ENCODE data around the gene TTC28. TPM values are rescaled to one million over a fixed set of nuclear protein-coding genes. Genes with fewer than 3 reads are reported as not detected.
"Not testable (repeated sequence)": the region's sequence is repeated elsewhere in the genome, so short reads cannot be mapped to it uniquely, and the experiment has no call there.

The TTC28 gene
- total and polyA plus RNA-seq, 2 donors, result 2.0 to 5.5 TPM

GRCh38 chr22:28500006-28500405, 179.6 kb downstream of the TTC28 start:
- WGBS, result 21% methylated on average over 1 of the region's 1 CpG
- H3K27me3 ChIP-seq (ENCODE audit: control insufficient read depth in 2 of 2, insufficient read depth in 1 of 2, low read length in 1 of 2), result no peaks in the 10 kb centered on the region
- H3K27ac ChIP-seq (ENCODE audit: low read depth in 1 of 2, low read length in 1 of 2), result no peak overlapping the region
- H3K4me3 ChIP-seq (ENCODE audit: low read length in 2 of 2), result no peak overlapping the region
- no peaks in the 10 kb centered on the region for H3K9me3 ChIP-seq (ENCODE audit: control insufficient read depth in 2 of 2, insufficient read depth in 1 of 2, low read length in 1 of 2)
- no peaks in the 10 kb centered on the region for H3K4me1 ChIP-seq (ENCODE audit: control insufficient read depth in 2 of 2, insufficient read depth in 2 of 2, low read length in 2 of 2)
- no peaks in the 10 kb centered on the region for H3K36me3 ChIP-seq (ENCODE audit: control insufficient read depth in 2 of 2, insufficient read depth in 2 of 2, low read length in 1 of 2)
- no peak for DNase-seq (ENCODE audit: low read depth in 6 of 9, low spot score in 9 of 9)

GRCh38 chr22:28498044-28498443, 181.6 kb downstream of the TTC28 start:
- Histone ChIP-seq H3K4me3 (ENCODE audit: low read length in 2 of 2) (no peak overlapping the region), H3K27me3 (ENCODE audit: control insufficient read depth in 2 of 2, insufficient read depth in 1 of 2, low read length in 1 of 2) (no peaks in the 10 kb centered on the region), H3K27ac (ENCODE audit: low read depth in 1 of 2, low read length in 1 of 2) (no peak overlapping the region), H3K9me3 (ENCODE audit: control insufficient read depth in 2 of 2, insufficient read depth in 1 of 2, low read length in 1 of 2) (no peaks in the 10 kb centered on the region), H3K4me1 (ENCODE audit: control insufficient read depth in 2 of 2, insufficient read depth in 2 of 2, low read length in 2 of 2) (no peaks in the 10 kb centered on the region), H3K36me3 (ENCODE audit: control insufficient read depth in 2 of 2, insufficient read depth in 2 of 2, low read length in 1 of 2) (no peaks in the 10 kb centered on the region)
- 77% methylated on average over 4 of the region's 4 CpGs for WGBS
- DNase-seq (ENCODE audit: low read depth in 6 of 9, low spot score in 9 of 9), result no peak

GRCh38 chr22:28497188-28497587, 182.5 kb downstream of the TTC28 start:
- no peak overlapping the region for H3K27ac ChIP-seq (ENCODE audit: low read depth in 1 of 2, low read length in 1 of 2)
- H3K4me1 ChIP-seq (ENCODE audit: control insufficient read depth in 2 of 2, insufficient read depth in 2 of 2, low read length in 2 of 2), result no peaks in the 10 kb centered on the region
- WGBS, result 97% methylated on average over 2 of the region's 2 CpGs
- H3K9me3 ChIP-seq (ENCODE audit: control insufficient read depth in 2 of 2, insufficient read depth in 1 of 2, low read length in 1 of 2), result no peaks in the 10 kb centered on the region
- H3K36me3 ChIP-seq (ENCODE audit: control insufficient read depth in 2 of 2, insufficient read depth in 2 of 2, low read length in 1 of 2), result no peaks in the 10 kb centered on the region
- H3K27me3 ChIP-seq (ENCODE audit: control insufficient read depth in 2 of 2, insufficient read depth in 1 of 2, low read length in 1 of 2), result no peaks in the 10 kb centered on the region
- DNase-seq (ENCODE audit: low read depth in 6 of 9, low spot score in 9 of 9), result no peak
- H3K4me3 ChIP-seq (ENCODE audit: low read length in 2 of 2), result no peak overlapping the region

DNA sequence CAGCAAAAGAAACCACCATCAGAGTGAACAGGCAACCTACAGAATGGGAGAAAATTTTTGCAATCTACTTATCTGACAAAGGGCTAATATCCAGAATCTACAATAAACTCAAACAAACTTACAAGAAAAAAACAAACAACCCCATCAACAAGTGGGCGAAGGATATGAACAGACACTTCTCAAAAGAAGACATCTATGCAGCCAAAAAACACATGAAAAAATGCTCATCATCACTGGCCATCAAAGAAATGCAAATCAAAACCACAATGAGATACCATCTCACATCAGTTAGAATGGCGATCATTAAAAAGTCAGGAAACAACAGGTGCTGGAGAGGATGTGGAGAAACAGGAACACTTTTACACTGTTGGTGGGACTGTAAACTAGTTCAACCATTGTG, 188.4 kb downstream of the TTC28 start:
- not testable (repeated sequence) for H3K9me3 ChIP-seq (ENCODE audit: control insufficient read depth in 2 of 2, insufficient read depth in 1 of 2, low read length in 1 of 2); H3K4me1 ChIP-seq (ENCODE audit: control insufficient read depth in 2 of 2, insufficient read depth in 2 of 2, low read length in 2 of 2); H3K27me3 ChIP-seq (ENCODE audit: control insufficient read depth in 2 of 2, insufficient read depth in 1 of 2, low read length in 1 of 2); H3K36me3 ChIP-seq (ENCODE audit: control insufficient read depth in 2 of 2, insufficient read depth in 2 of 2, low read length in 1 of 2); H3K4me3 ChIP-seq (ENCODE audit: low read length in 2 of 2); H3K27ac ChIP-seq (ENCODE audit: low read depth in 1 of 2, low read length in 1 of 2); DNase-seq (ENCODE audit: low read depth in 6 of 9, low spot score in 9 of 9)
- 71% methylated on average over 1 of the region's 2 CpGs for WGBS

- H3K36me3 ChIP-seq (ENCODE audit: control insufficient read depth in 2 of 2, insufficient read depth in 2 of 2, low read length in 1 of 2), result no peaks in the 10 kb centered on the region
- H3K27me3 ChIP-seq (ENCODE audit: control insufficient read depth in 2 of 2, insufficient read depth in 1 of 2, low read length in 1 of 2), result no peaks in the 10 kb centered on the region
- no peaks in the 10 kb centered on the region for H3K4me1 ChIP-seq (ENCODE audit: control insufficient read depth in 2 of 2, insufficient read depth in 2 of 2, low read length in 2 of 2)
- no peak overlapping the region for H3K27ac ChIP-seq (ENCODE audit: low read depth in 1 of 2, low read length in 1 of 2)
- no peaks in the 10 kb centered on the region for H3K9me3 ChIP-seq (ENCODE audit: control insufficient read depth in 2 of 2, insufficient read depth in 1 of 2, low read length in 1 of 2)
- no peak for DNase-seq (ENCODE audit: low read depth in 6 of 9, low spot score in 9 of 9)
- no peak overlapping the region for H3K4me3 ChIP-seq (ENCODE audit: low read length in 2 of 2)
- 88% methylated on average over 2 of the region's 2 CpGs for WGBS
Observed at GRCh38 chr22:28488825-28489224, 190.8 kb downstream of the TTC28 start.

GRCh38 chr22:28484662-28485061, 195.0 kb downstream of the TTC28 start:
- DNase-seq (ENCODE audit: low read depth in 6 of 9, low spot score in 9 of 9), result no peak
- WGBS, result 98% methylated on average over 1 of the region's 1 CpG

DNA sequence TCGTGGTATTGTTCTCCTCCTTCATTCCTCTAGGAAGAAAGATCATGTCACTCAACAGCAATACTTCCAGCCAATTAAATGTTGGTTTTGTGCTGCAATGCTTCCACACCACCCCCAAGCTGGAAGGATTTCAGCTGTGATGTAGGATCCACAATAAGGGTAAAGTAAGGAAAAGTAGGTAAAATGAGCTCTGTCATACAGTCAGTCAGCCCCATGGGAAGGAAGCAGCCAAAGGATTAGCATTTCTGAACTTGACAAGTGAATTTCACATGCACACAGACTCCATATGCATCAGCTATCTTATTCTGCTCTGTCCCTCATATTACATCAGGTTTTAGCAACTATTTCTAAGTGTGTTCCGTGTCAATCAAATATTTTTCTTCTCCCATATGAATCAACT, 197.9 kb downstream of the TTC28 start:
- Histone ChIP-seq H3K36me3 (ENCODE audit: control insufficient read depth in 2 of 2, insufficient read depth in 2 of 2, low read length in 1 of 2) (no peaks in the 10 kb centered on the region), H3K27me3 (ENCODE audit: control insufficient read depth in 2 of 2, insufficient read depth in 1 of 2, low read length in 1 of 2) (no peaks in the 10 kb centered on the region), H3K9me3 (ENCODE audit: control insufficient read depth in 2 of 2, insufficient read depth in 1 of 2, low read length in 1 of 2) (no peaks in the 10 kb centered on the region), H3K4me3 (ENCODE audit: low read length in 2 of 2) (no peak overlapping the region), H3K27ac (ENCODE audit: low read depth in 1 of 2, low read length in 1 of 2) (no peak overlapping the region), H3K4me1 (ENCODE audit: control insufficient read depth in 2 of 2, insufficient read depth in 2 of 2, low read length in 2 of 2) (no peaks in the 10 kb centered on the region)
- no peak for DNase-seq (ENCODE audit: low read depth in 6 of 9, low spot score in 9 of 9)
- 49% methylated on average over 2 of the region's 2 CpGs for WGBS

More at GRCh38 chr22:28484662-28485061, 195.0 kb downstream of the TTC28 start:
- no peak overlapping the region for H3K27ac ChIP-seq (ENCODE audit: low read depth in 1 of 2, low read length in 1 of 2)
- no peaks in the 10 kb centered on the region for H3K27me3 ChIP-seq (ENCODE audit: control insufficient read depth in 2 of 2, insufficient read depth in 1 of 2, low read length in 1 of 2)
- H3K36me3 ChIP-seq (ENCODE audit: control insufficient read depth in 2 of 2, insufficient read depth in 2 of 2, low read length in 1 of 2), result no peaks in the 10 kb centered on the region
- no peaks in the 10 kb centered on the region for H3K4me1 ChIP-seq (ENCODE audit: control insufficient read depth in 2 of 2, insufficient read depth in 2 of 2, low read length in 2 of 2)
- H3K9me3 ChIP-seq (ENCODE audit: control insufficient read depth in 2 of 2, insufficient read depth in 1 of 2, low read length in 1 of 2), result no peaks in the 10 kb centered on the region
- no peak overlapping the region for H3K4me3 ChIP-seq (ENCODE audit: low read length in 2 of 2)

DNA sequence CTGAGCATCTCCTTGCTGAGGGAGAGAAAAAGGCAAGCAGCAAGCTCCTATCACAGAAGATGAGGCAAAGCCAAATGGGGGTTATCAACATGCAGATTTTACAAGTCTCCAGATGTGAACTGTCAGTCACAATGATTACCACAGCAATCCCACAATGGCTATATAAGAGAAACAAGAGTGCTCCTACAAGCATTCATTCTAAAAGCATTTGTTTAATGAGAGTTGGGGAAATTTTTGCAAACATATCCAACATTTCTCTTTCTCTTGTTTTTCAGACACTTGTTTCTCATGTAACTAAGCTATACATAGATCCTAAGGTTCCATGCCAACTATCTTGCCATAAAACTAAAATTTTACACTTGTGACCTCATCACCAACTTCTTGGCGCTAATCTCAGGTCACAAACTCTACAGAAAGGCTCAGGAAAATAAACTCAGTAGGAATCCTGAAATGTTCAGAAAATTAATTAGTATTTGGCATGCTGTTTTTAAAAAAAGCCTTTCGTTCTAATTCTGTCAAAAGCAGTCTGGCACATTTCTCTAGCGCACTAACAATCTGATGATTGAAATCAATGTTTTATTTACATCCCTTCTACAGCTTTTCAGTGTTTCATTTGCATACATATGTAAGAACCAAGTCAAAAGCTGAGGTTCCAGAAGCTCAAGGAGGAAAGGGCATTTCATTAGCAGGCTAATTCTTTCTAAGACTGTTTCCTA, 199.5 kb downstream of the TTC28 start:
- no peak for DNase-seq (ENCODE audit: low read depth in 6 of 9, low spot score in 9 of 9)
- 98% methylated on average over 3 of the region's 3 CpGs for WGBS
- Histone ChIP-seq H3K36me3 (ENCODE audit: control insufficient read depth in 2 of 2, insufficient read depth in 2 of 2, low read length in 1 of 2) (no peaks in the 10 kb centered on the region), H3K4me1 (ENCODE audit: control insufficient read depth in 2 of 2, insufficient read depth in 2 of 2, low read length in 2 of 2) (no peaks in the 10 kb centered on the region), H3K4me3 (ENCODE audit: low read length in 2 of 2) (no peak overlapping the region), H3K9me3 (ENCODE audit: control insufficient read depth in 2 of 2, insufficient read depth in 1 of 2, low read length in 1 of 2) (no peaks in the 10 kb centered on the region), H3K27me3 (ENCODE audit: control insufficient read depth in 2 of 2, insufficient read depth in 1 of 2, low read length in 1 of 2) (no peaks in the 10 kb centered on the region), H3K27ac (ENCODE audit: low read depth in 1 of 2, low read length in 1 of 2) (no peak overlapping the region)

- DNase-seq (ENCODE audit: low read depth in 6 of 9, low spot score in 9 of 9), result no peak
- no peaks in the 10 kb centered on the region for H3K36me3 ChIP-seq (ENCODE audit: control insufficient read depth in 2 of 2, insufficient read depth in 2 of 2, low read length in 1 of 2)
Observed at GRCh38 chr22:28478564-28478963, 201.1 kb downstream of the TTC28 start.

More at GRCh38 chr22:28478564-28478963, 201.1 kb downstream of the TTC28 start:
- H3K4me1 ChIP-seq (ENCODE audit: control insufficient read depth in 2 of 2, insufficient read depth in 2 of 2, low read length in 2 of 2), result no peaks in the 10 kb centered on the region
- no peaks in the 10 kb centered on the region for H3K27me3 ChIP-seq (ENCODE audit: control insufficient read depth in 2 of 2, insufficient read depth in 1 of 2, low read length in 1 of 2)
- H3K27ac ChIP-seq (ENCODE audit: low read depth in 1 of 2, low read length in 1 of 2), result no peak overlapping the region
- H3K4me3 ChIP-seq (ENCODE audit: low read length in 2 of 2), result no peak overlapping the region
- H3K9me3 ChIP-seq (ENCODE audit: control insufficient read depth in 2 of 2, insufficient read depth in 1 of 2, low read length in 1 of 2), result no peaks in the 10 kb centered on the region

All from thymus (tissue), 11 donors.